ENCODE data around the gene P4HA3.

- TF ChIP-seq POLR2AphosphoS5 (IDR thresholded peaks at IDR 0.05; ENCODE audit: low read depth, low read length) (no peak), POLR2A (IDR thresholded peaks at IDR 0.05; ENCODE audit: low read depth, low read length) (no peak)
These were observed 46.2 kb downstream of the P4HA3 start for GRCh38 chr11:74265256-74265655.
